DLD1 (cell line): ENCODE results near the gene KCNK6.
"Not testable (repeated sequence)": the region's sequence is repeated elsewhere in the genome, so short reads cannot be mapped to it uniquely, and the experiment has no call there.

Source experiments
- in situ Hi-C: cut with HindIII; loops from 2 replicates; pipeline ENCODE4 v1.10.0; 2017; ENCODE audit warnings: low sequenced_read_pairs

Gene KCNK6

DNA sequence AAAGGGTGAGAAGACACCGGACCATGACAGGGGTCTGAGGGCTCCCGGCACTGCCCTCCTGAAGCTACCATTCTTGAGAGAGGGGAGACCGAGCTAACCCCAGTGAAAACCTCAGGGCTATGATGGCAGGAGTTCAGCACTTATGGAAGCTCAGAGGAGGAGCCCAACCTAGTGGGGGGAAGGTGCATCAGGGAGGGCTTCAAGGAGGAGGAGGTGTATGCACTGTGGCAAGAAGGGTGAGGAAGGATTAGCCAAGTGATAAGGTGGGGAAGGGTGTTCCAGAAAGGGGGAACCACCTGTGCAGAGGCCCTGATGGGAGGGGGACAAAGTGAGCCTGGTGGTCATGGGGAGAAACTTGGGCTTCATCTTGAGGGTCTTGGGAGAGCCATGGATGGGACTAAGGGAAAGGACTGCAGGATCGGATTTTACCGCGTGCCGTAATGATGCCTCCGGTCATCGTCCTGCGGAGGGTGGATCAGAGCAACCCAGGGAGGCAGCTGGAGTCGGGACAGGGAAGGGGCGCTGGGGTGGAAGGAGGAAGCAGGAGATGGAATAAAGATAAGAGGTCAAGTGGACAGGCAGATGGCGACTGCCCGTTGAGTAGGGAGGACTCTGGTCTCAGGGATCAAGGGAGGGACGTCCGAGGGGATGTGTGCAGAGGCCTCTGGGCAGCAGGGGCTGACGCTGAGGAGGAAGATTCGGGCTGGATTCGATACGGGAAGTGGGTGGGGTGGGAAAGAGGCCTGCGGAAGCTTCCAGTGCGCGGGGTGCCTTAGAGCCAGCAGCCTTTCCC lies 41.4 kb downstream of the KCNK6 start:
- in situ Hi-C loops = no loop called here

- in situ Hi-C loops = no loop called here
Measured at GRCh38 chr19:38361633-38362075, 42.0 kb downstream of the KCNK6 start.

- in situ Hi-C loops = no loop called here
Measured at GRCh38 chr19:38362076-38362945, 42.7 kb downstream of the KCNK6 start.

- in situ Hi-C loops = not testable (repeated sequence)
Measured at GRCh38 chr19:38362946-38363688, 43.5 kb downstream of the KCNK6 start.

DNA sequence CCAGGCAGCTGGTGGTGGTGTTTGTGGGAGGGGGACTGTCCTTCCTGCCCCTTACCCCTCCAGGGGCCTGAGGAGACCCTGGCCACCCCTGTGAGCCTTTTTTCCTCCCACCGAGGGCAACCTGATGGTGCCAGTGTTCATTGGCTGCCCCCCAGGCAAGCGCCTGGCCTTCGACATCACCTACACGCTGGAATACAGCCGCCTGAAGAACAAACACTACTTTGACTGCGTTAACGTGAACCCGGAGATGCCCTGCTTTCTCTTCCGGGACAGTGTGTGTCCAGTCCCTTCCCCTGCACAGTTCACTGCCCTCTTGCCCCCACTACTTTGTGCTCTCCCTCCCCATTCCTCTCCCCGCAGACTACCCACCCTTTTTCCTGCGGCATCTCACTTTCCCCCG lies 47.4 kb downstream of the KCNK6 start:
- in situ Hi-C loops = no loop called here

DNA sequence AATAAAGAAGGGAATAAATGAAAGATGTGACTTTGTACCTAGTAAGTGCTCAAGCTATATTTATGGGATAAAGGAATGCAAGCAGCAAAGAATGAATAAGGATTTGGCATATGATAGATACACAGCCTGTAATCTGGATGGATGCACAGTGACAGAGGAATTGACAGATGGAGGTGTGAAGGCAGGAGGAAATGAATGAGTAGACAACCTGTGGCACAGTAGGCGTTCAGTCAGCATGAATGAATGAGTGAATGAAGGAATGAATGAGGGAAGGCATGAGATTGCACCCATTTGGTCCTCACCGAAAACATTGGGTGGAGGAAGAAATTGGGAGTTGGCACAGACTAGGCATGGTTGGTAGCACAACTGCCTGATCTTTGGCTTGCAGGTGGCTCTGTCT lies 49.9 kb downstream of the KCNK6 start:
- in situ Hi-C loops = no loop called here

DNA sequence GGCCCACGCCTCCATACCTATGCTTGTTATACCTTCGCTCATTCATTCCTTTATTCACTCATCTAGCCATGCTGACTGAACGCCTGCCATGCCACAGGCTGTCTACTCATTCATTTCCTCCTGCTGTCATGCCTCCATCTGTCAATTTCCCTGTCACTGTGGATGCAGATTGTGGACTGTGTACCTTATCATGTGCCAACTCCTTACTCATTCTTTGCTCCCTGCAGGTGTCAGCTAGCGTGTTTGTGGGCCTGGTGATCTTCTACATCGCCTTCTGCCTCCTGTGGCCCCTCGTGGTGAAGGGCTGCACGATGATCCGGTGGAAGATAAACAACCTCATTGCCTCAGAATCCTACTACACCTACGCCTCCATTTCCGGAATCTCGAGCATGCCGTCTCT lies 50.7 kb downstream of the KCNK6 start:
- in situ Hi-C loops = no loop called here

DNA sequence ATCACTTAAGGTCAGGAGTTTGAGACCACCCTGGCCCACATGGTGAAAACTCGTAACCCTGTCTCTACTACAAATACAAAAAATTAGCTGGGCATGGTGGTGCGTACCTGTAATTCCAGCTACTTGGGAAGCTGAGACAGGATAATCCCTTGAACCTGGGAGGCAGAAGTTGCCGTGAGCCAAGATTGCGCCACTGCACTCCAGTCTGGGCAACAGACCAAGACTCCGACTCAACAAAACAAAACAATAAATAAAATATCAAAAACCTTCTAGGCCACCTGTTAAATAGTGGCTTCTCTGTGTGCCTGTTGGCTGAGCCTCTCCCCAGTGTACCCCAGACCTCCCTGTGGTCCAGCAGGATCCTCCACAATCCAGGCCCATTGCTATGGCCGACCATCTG lies 51.4 kb downstream of the KCNK6 start:
- in situ Hi-C loops = no loop called here

- in situ Hi-C loops = no loop called here
Measured at GRCh38 chr19:38373907-38374331, 54.3 kb downstream of the KCNK6 start.

- in situ Hi-C loops = no loop called here
Measured at GRCh38 chr19:38374332-38375097, 54.9 kb downstream of the KCNK6 start, which contains the start of gene PSMD8. PSMD8 (plus strand) TSS chr19:38374571; CDS start chr19:38374602, 31 bp downstream.

GRCh38 chr19:38375098-38375493 lies 55.5 kb downstream of the KCNK6 start:
- in situ Hi-C loops = no loop called here

GRCh38 chr19:38375748-38376147 lies 56.1 kb downstream of the KCNK6 start:
- in situ Hi-C loops = no loop called here

- in situ Hi-C loops = no loop called here
Measured at GRCh38 chr19:38376576-38376975, 56.9 kb downstream of the KCNK6 start.

DNA sequence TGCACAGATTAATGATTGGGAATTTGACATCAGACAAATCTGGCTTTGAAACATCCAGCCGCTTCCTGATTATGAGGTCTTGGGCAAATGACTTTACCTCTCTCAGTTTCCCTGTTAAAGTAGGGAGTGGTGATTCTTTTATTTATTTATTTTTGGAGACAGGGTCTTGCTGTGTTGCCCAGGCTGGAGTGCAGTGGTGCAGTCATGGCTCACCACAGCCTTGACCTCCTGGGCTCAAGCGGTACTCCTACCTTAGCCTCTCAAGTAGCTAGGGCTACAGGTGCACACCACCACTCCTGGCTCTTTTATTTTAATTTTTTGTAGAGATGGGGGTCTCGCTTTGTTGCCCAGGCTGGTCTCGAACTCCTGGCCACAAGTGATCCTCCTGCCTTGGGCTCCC lies 57.4 kb downstream of the KCNK6 start:
- in situ Hi-C loops = no loop called here

DNA sequence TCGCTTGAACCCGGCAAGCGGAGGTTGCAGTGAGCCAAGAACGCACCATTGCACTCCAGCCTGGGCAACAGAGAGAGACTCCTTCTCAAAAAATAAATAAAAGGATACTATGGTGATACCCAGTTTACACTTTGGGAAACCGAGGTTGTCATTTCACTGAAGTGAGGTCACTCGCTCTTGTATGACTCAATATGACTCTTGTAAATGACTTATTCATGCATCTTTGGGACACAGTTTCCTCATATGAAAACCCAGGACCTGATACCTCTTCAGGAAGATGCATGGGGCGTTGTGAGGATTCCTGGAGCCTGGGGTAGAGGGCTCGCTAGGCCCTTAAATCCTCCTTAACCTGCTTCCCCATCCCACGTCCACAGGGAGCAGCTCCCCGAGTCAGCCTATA lies 59.2 kb downstream of the KCNK6 start:
- in situ Hi-C loops = no loop called here

DNA sequence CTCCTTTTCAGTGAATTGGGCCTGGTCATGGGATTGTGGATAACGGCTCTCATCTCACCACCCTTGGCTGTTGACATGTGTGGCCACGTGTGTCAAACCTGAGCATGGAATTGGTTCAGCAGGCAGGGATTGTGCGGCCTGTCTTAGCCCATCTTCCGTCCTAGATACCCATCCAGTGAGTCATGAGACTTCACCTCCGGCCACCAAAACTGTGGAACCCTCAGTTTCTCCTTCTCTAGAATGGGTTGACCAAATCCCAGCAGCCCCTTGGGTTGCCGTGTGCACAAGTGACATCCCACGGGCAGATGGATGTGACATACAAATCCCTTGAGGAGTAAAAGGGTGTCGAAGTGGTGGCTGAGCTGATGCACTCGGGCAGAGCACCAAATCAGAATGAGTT lies 61.5 kb downstream of the KCNK6 start:
- in situ Hi-C loops = no loop called here
